ENCODE data around the gene KCNQ2. TPM values are rescaled to one million over a fixed set of nuclear protein-coding genes. Genes with fewer than 3 reads are reported as not detected.

The KCNQ2 gene
- total RNA-seq, 2 experiments from 2014 or later = 0.10 to 0.12 TPM

- no peak overlapping the region for H3K27ac Mint-ChIP-seq
- no peak for DNase-seq
- ChIA-PET CTCF (no interaction called here), POLR2A (no interaction called here)
- H3K9me3 Mint-ChIP-seq = no peaks in the 10 kb centered on the region
- no peak overlapping the region for H3K4me3 Mint-ChIP-seq
- H3K36me3 Mint-ChIP-seq (ENCODE audit: low read depth) = no peaks in the 10 kb centered on the region
- H3K27me3 Mint-ChIP-seq = peaks cover 10% of the 10 kb centered on the region
- no peaks in the 10 kb centered on the region for H3K4me1 Mint-ChIP-seq
Measured at GRCh38 chr20:63363013-63363957, 109.2 kb downstream of the KCNQ2 start.

GRCh38 chr20:63362436-63363009 lies 109.9 kb downstream of the KCNQ2 start:
- H3K27me3 Mint-ChIP-seq = peaks cover 10% of the 10 kb centered on the region
- DNase-seq = no peak

GRCh38 chr20:63361519-63362435 lies 110.7 kb downstream of the KCNQ2 start:
- H3K9me3 Mint-ChIP-seq = no peaks in the 10 kb centered on the region
- peaks cover 10% of the 10 kb centered on the region for H3K27me3 Mint-ChIP-seq
- no peaks in the 10 kb centered on the region for H3K4me1 Mint-ChIP-seq
- H3K4me3 Mint-ChIP-seq = no peak overlapping the region
- H3K36me3 Mint-ChIP-seq (ENCODE audit: low read depth) = no peaks in the 10 kb centered on the region
- POLR2A ChIA-PET = no interaction called here
- no peak for DNase-seq
- CTCF ChIA-PET = interaction anchor here (0.6 kb wide), 2 partner anchors 86 to 687 kb away, joined by 3 to 5 read pairs; no protein-coding TSS in a partner anchor
- no peak overlapping the region for H3K27ac Mint-ChIP-seq

More at GRCh38 chr20:63362436-63363009, 109.9 kb downstream of the KCNQ2 start:
- no peaks in the 10 kb centered on the region for H3K9me3 Mint-ChIP-seq
- no peaks in the 10 kb centered on the region for H3K36me3 Mint-ChIP-seq (ENCODE audit: low read depth)
- ChIA-PET POLR2A (no interaction called here), CTCF (interaction anchor here (0.6 kb wide), 2 partner anchors 85 to 688 kb away, joined by 3 to 5 read pairs; no protein-coding TSS in a partner anchor)
- H3K27ac Mint-ChIP-seq = no peak overlapping the region
- H3K4me3 Mint-ChIP-seq = no peak overlapping the region
- H3K4me1 Mint-ChIP-seq = no peaks in the 10 kb centered on the region

GRCh38 chr20:63360850-63361518 lies 111.5 kb downstream of the KCNQ2 start, which contains the start of gene CHRNA4:
CHRNA4 (minus strand) TSS chr20:63361349; CDS start chr20:63361165, 184 bp downstream.
- POLR2A ChIA-PET = no interaction called here
- no peak for DNase-seq

GRCh38 chr20:63359937-63360849 lies 112.3 kb downstream of the KCNQ2 start:
- no peak for DNase-seq
- CTCF ChIA-PET = interaction anchor here (0.6 kb wide), 1 partner anchor 19 kb away, joined by 5 read pairs; no protein-coding TSS in a partner anchor
- POLR2A ChIA-PET = no interaction called here
- Mint-ChIP-seq H3K4me1 (no peaks in the 10 kb centered on the region), H3K36me3 (ENCODE audit: low read depth) (no peaks in the 10 kb centered on the region), H3K9me3 (no peaks in the 10 kb centered on the region), H3K4me3 (no peak overlapping the region), H3K27me3 (peaks cover 10% of the 10 kb centered on the region), H3K27ac (no peak overlapping the region)

More at GRCh38 chr20:63360850-63361518, 111.5 kb downstream of the KCNQ2 start, which contains the start of gene CHRNA4:
- no peak within 1 kb of the TSS for H3K4me3 Mint-ChIP-seq
- CTCF ChIA-PET = no interaction called here
- H3K27ac Mint-ChIP-seq = no peak within 1 kb of the TSS
- no peaks in the 10 kb centered on the region for H3K36me3 Mint-ChIP-seq (ENCODE audit: low read depth)
- peaks cover 10% of the 10 kb centered on the region for H3K27me3 Mint-ChIP-seq
- no peaks in the 10 kb centered on the region for H3K9me3 Mint-ChIP-seq
- H3K4me1 Mint-ChIP-seq = no peaks in the 10 kb centered on the region

- Mint-ChIP-seq H3K4me1 (no peaks in the 10 kb centered on the region), H3K27me3 (peaks cover 10% of the 10 kb centered on the region), H3K27ac (no peak overlapping the region), H3K36me3 (ENCODE audit: low read depth) (no peaks in the 10 kb centered on the region), H3K4me3 (no peak overlapping the region), H3K9me3 (no peaks in the 10 kb centered on the region)
- ChIA-PET POLR2A (no interaction called here), CTCF (interaction anchor here (0.6 kb wide), 1 partner anchor 20 kb away, joined by 5 read pairs; no protein-coding TSS in a partner anchor)
- DNase-seq = no peak
Measured at GRCh38 chr20:63359164-63359934, 113.1 kb downstream of the KCNQ2 start.

- DNase-seq = no peak
- Mint-ChIP-seq H3K27ac (no peak overlapping the region), H3K9me3 (no peaks in the 10 kb centered on the region), H3K4me1 (no peaks in the 10 kb centered on the region), H3K4me3 (no peak overlapping the region), H3K27me3 (peaks cover 10% of the 10 kb centered on the region), H3K36me3 (ENCODE audit: low read depth) (no peaks in the 10 kb centered on the region)
- ChIA-PET CTCF (no interaction called here), POLR2A (no interaction called here)
Measured at GRCh38 chr20:63357921-63358905, 114.2 kb downstream of the KCNQ2 start.

GRCh38 chr20:63356931-63357879 lies 115.2 kb downstream of the KCNQ2 start:
- peaks cover 3% of the 10 kb centered on the region for H3K27me3 Mint-ChIP-seq
- H3K36me3 Mint-ChIP-seq (ENCODE audit: low read depth) = no peaks in the 10 kb centered on the region
- no peak for DNase-seq
- H3K9me3 Mint-ChIP-seq = no peaks in the 10 kb centered on the region
- H3K4me3 Mint-ChIP-seq = no peak overlapping the region
- no peak overlapping the region for H3K27ac Mint-ChIP-seq
- ChIA-PET CTCF (no interaction called here), POLR2A (no interaction called here)
- no peaks in the 10 kb centered on the region for H3K4me1 Mint-ChIP-seq

- no peak for DNase-seq
- POLR2A ChIA-PET = no interaction called here
- peaks cover 3% of the 10 kb centered on the region for H3K27me3 Mint-ChIP-seq
- H3K4me1 Mint-ChIP-seq = no peaks in the 10 kb centered on the region
- no peaks in the 10 kb centered on the region for H3K36me3 Mint-ChIP-seq (ENCODE audit: low read depth)
- no peaks in the 10 kb centered on the region for H3K9me3 Mint-ChIP-seq
- no peak overlapping the region for H3K27ac Mint-ChIP-seq
- H3K4me3 Mint-ChIP-seq = no peak overlapping the region
- CTCF ChIA-PET = no interaction called here
Measured at GRCh38 chr20:63356511-63356910, 115.9 kb downstream of the KCNQ2 start.

All from activated CD4-positive, alpha-beta T cell treated with anti-CD3 and anti-CD28 coated beads, Interleukin-2, amount 10 ng/mL, durations not matched to agents 7 days and 5 days (primary cell).